ENCODE data around the gene PLEK.

Gene PLEK

DNA sequence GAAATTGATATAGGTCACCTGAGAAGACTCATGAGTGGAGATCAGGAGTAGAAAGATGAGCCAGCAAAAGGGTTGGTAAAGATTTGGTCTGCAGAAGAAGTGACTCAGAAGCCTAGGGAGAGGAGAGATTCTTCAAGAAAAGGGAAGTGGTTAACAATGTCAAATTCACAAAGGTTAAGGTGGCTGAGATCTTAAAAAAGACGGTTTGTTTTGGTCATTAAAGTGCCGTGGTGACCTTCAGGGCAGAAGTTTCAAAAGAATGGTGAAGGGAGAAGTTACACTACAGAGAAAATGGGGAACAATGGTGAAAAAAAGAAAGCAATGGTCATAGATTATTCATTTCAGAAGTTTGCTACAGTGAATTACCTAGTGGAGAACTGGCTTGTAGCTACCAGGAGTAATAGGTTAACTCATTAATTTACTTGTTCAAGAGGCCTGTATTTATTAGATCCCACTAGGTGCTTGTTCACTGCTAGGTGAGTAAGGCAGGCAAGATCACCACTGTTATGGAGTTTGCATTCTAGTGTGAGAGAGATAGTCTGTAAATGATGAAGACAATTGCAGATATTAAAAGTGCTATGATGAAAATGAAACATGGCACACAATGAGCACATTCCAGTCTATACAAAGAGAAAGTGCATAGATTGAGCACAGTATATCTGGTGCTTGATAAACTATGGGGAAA lies 59.0 kb downstream of the PLEK start (continued):
- TF ChIP-seq TSHZ2 (CRISPR knock-in tag; IDR thresholded peaks at IDR 0.05), result no peak
- TF ChIP-seq TOX (CRISPR knock-in tag; IDR thresholded peaks at IDR 0.05; ENCODE audit: borderline replicate concordance), result no peak
- no peak for TF ChIP-seq OSR1 (CRISPR knock-in tag; IDR thresholded peaks at IDR 0.05)
- TF ChIP-seq BACH2 (CRISPR knock-in tag; IDR thresholded peaks at IDR 0.05; ENCODE audit: borderline replicate concordance), result no peak

DNA sequence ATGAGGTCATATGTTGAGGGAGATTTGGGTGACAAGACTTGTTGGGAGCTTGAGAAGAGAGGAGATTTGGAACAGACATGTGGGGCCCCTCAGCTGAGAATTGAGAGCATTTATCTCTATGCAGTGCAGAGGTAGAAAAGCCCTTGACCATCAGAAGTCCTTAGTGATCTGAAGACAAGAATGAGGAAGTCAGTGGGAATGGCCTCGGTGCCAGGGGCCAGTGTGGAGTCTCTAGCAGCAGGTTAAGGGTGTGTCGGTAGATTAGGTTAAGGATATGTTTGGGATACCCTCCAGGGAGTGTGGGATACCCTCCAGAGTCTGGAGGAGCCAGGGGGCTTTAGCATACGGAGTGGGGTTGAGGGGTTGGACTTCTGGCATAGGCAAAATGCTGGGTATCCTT lies 60.4 kb downstream of the PLEK start:
- TF ChIP-seq ZNF8 (CRISPR knock-in tag; IDR thresholded peaks at IDR 0.05) (no peak), ZNF70 (CRISPR knock-in tag; IDR thresholded peaks at IDR 0.05) (no peak), ZFP30 (CRISPR knock-in tag; IDR thresholded peaks at IDR 0.05) (no peak), BACH2 (CRISPR knock-in tag; IDR thresholded peaks at IDR 0.05; ENCODE audit: borderline replicate concordance) (no peak), PPARA (CRISPR knock-in tag; IDR thresholded peaks at IDR 0.05; ENCODE audit: borderline replicate concordance) (no peak), CREB5 (CRISPR knock-in tag; IDR thresholded peaks at IDR 0.05; ENCODE audit: low read depth) (no peak), GLIS3 (CRISPR knock-in tag; IDR thresholded peaks at IDR 0.05) (no peak), TCF4 (CRISPR knock-in tag; IDR thresholded peaks at IDR 0.05; ENCODE audit: borderline replicate concordance) (no peak), RARB (CRISPR knock-in tag; IDR thresholded peaks at IDR 0.05) (no peak), ZFP3 (CRISPR knock-in tag; IDR thresholded peaks at IDR 0.05) (no peak), TOX (CRISPR knock-in tag; IDR thresholded peaks at IDR 0.05; ENCODE audit: borderline replicate concordance) (no peak), ARNTL (CRISPR knock-in tag; IDR thresholded peaks at IDR 0.05; ENCODE audit: borderline replicate concordance, low read depth) (no peak), ZNF565 (CRISPR knock-in tag; conservative IDR thresholded peaks at IDR 0.05; ENCODE audit: low read depth) (no peak), CSDC2 (CRISPR knock-in tag; IDR thresholded peaks at IDR 0.05) (no peak), ISL1 (CRISPR knock-in tag; IDR thresholded peaks at IDR 0.05) (no peak), ZC3H10 (CRISPR knock-in tag; IDR thresholded peaks at IDR 0.05) (no peak), TSHZ2 (CRISPR knock-in tag; IDR thresholded peaks at IDR 0.05) (no peak)
- TF ChIP-seq, protein P1, sequence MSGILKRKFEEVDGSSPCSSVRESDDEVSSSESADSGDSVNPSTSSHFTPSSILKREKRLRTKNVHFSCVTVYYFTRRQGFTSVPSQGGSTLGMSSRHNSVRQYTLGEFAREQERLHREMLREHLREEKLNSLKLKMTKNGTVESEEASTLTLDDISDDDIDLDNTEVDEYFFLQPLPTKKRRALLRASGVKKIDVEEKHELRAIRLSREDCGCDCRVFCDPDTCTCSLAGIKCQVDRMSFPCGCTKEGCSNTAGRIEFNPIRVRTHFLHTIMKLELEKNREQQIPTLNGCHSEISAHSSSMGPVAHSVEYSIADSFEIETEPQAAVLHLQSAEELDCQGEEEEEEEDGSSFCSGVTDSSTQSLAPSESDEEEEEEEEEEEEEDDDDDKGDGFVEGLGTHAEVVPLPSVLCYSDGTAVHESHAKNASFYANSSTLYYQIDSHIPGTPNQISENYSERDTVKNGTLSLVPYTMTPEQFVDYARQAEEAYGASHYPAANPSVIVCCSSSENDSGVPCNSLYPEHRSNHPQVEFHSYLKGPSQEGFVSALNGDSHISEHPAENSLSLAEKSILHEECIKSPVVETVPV (CRISPR knock-in tag; IDR thresholded peaks at IDR 0.05), result no peak
- TF ChIP-seq, protein P2, sequence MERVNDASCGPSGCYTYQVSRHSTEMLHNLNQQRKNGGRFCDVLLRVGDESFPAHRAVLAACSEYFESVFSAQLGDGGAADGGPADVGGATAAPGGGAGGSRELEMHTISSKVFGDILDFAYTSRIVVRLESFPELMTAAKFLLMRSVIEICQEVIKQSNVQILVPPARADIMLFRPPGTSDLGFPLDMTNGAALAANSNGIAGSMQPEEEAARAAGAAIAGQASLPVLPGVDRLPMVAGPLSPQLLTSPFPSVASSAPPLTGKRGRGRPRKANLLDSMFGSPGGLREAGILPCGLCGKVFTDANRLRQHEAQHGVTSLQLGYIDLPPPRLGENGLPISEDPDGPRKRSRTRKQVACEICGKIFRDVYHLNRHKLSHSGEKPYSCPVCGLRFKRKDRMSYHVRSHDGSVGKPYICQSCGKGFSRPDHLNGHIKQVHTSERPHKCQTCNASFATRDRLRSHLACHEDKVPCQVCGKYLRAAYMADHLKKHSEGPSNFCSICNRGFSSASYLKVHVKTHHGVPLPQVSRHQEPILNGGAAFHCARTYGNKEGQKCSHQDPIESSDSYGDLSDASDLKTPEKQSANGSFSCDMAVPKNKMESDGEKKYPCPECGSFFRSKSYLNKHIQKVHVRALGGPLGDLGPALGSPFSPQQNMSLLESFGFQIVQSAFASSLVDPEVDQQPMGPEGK (CRISPR knock-in tag; IDR thresholded peaks at IDR 0.05; ENCODE audit: borderline replicate concordance), result no peak
- ATAC-seq, result no peak

Data from SK-N-SH treated with all-trans-retinoic acid at 6 μM for 48 hours (cell line).